NK-92 (cell line): ENCODE results near the gene DPH7.
"Not testable (repeated sequence)": the region's sequence is repeated elsewhere in the genome, so short reads cannot be mapped to it uniquely, and the experiment has no call there.

Source experiments
- DNase-seq: peaks from one replicate; lab custom pipeline; 2025; ENCODE audit not compliant: unreplicated experiment; lab: John Stamatoyannopoulos, UW

DPH7 gene

DNA sequence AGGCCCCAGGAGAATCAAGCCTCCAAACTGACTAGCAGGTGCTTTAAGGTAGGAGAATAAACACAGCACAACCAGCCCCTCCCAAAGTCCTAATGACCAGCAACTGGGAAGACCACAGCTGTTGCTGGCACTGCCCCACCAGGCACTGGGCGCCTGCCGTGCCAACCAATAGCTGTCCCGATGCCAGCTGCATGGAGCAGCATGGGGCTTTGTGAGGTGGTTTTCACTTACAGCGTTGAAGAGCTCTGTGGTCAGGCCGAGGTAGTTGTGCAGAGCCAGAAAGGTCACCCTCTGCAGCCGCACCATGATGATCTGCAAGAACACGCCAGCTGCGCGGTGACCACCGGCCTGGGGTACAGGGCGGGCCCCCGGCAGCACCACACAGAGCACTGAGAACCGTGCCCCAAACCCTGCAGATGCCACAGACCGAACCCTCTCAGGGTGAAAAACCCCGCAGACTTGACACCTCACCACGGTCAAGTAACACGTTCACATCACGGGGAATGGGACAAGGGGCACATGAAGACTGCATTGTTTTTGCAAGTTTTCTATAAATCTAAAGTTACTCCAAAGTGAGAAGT lies 57.2 kb downstream of the DPH7 start:
- DNase-seq: no peak

DNA sequence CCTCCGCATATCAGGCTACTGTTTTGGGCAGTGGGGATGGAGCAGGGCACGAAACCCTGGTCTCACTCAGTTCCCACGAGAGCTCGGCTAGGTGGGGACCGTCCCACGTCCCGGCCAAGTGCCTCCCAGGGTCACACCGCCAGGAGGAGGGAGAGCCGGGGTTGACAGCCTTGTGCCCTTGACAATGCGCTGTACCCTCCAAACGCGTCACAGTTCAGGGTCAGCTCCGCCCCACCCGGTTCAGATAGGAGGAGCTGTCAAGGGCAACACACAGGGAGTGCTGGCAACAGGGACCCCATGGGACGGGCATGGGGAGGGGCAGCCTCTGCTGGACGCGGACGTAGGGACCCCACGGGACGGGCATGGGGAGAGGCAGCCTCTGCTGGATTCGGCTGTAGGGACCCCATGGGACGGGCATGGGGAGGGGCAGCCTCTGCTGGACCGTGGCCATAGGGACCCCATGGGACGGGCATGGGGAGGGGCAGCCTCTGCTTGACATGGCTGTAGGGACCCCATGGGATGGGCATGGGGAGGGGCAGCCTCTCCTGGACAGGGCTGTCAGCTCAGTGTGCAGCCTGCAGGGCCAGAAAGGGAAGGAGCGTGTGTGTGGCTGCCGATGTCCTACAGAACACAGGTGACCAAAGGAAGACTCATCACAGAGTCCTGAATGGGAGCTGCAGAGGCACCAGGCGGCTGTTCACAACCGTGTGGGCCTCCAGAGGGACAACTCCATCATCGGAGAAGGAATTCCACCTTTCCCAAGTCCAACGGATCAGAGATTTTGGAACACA lies 57.9 kb downstream of the DPH7 start:
- DNase-seq: no peak

GRCh38 chr9:137519553-137519952 lies 59.2 kb downstream of the DPH7 start:
- no peak for DNase-seq

GRCh38 chr9:137518661-137519459 lies 59.9 kb downstream of the DPH7 start:
- not testable (repeated sequence) for DNase-seq

DNA sequence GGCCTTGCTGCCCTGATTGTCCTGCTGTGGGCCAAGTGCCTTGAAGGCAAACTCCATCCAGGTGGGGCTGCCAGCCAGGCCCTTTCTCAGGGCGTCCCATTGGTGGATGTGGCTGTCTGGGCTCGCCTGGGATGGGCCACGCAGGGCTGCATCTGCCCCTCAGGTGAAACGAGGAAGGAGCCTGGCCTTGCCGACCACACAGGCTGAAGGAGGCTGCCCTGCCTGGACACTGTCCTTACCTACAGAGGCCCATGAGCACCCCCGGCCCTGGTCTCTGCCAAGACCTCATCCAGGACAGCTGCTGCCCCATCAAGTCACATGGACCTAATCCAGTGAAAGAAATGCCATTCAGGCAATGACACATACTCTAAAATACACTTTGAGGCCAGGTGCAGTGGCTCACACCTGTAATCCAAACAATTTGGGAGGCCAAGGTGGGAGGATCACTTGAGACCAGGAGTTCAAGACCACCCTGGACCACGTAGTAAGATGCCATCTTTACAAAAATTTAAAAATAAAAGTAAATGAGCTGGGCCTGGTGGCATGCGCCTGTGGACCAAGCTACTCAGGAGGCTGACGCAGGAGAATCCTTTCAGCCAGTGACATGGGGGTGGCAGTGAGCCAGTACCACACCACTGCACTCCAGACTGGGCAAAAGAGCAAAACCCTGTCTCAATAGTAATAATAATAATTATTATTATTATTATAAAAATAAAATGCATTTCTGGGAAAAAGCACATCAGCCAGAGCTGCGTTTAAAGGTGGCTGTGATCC lies 62.4 kb downstream of the DPH7 start:
- DNase-seq: no peak

GRCh38 chr9:137515338-137515724 lies 63.4 kb downstream of the DPH7 start:
- DNase-seq: no peak

DNA sequence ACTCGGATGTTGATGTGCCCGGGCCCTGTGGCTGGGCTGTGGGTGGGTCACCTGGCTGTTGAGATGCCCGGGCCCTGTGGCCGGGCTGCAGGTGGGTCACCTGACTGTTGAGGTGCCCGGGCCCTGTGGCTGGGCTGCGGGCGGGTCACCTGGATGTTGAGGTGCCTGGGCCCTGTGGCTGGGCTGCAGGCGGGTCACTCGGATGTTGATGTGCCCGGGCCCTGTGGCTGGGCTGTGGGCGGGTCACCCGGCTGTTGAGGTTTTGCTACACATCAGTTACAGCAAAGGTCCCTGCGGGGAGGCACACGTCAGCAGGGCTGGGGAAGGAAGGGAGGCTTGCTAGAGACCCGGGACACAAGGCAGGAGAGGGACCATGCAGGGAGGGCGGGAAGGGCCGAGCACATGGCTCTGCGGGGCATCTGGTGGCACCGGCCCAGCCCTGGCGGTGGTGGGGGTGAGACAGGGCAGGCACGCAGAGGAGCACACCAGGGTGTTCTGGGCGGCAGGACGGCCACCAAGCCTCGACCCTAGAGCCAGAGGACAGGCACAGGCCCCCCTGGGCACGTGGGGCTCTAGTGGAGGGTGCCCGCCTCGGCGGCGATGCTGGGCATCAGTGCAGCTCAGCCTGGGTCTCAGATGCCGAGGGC lies 63.9 kb downstream of the DPH7 start:
- no peak for DNase-seq

DNA sequence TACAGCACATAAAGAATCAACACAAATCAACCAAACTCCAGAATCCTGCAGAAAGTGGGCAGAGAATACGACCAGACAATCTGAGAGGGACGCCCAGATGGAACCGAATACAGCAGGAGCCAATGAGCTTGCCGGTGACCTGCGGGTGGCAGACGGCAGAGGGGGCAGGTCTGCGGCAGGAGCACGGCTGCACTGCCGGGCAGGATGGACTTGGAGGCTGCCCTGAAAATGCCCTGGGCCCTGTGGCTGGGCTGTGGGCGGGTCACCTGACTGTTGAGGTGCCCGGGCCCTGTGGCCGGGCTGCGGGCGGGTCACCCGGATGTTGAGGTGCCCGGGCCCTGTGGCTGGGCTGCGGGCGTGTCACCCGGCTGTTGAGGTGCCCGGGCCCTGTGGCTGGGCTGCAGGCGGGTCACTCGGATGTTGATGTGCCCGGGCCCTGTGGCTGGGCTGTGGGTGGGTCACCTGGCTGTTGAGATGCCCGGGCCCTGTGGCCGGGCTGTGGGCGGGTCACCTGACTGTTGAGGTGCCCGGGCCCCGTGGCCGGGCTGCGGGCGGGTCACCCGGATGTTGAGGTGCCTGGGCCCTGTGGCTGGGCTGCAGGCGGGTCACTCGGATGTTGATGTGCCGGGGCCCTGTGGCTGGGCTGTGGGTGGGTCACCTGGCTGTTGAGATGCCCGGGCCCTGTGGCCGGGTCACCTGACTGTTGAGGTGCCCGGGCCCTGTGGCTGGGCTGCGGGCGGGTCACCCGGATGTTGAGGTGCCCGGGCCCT lies 64.7 kb downstream of the DPH7 start:
- DNase-seq: not testable (repeated sequence)

- not testable (repeated sequence) for DNase-seq
These were observed 65.6 kb downstream of the DPH7 start for GRCh38 chr9:137513136-137513535.

DNA sequence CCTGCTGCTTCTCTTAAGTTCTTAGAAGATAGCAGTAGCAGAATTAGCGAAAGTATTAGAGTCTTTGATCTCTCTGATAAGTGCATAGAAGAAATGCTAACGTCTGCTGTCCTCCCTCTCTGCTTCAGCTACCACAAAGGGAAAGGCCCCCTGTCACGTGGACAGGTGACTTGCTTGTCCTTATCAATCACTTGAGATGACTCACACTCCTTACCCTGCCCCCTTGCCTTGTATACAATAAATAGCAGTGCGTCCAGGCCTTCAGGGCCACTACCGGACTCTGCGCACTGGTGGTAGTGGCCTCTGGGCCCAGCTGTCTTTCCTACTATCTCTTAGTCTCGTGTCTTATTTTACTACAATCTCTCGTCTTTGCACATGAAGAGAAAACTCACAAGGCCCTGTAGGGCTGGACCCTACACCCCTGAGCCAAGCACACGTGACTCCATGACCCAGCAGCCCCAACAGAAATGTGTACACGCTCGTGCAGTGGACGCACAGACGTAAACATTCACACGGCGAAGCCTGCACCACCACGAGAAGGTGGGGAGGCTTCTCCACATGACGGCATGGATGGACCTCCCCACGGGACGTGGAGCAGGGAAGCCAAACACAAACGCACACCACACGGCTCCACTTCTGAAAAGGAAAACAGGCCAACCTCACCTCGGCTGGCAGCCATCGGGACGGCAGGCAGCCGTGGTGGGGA lies 66.8 kb downstream of the DPH7 start:
- DNase-seq: no peak

GRCh38 chr9:137511126-137511525 lies 67.6 kb downstream of the DPH7 start:
- DNase-seq: not testable (repeated sequence)

- DNase-seq: no peak
These were observed 69.5 kb downstream of the DPH7 start for GRCh38 chr9:137509198-137509597.

- DNase-seq: no peak
These were observed 72.0 kb downstream of the DPH7 start for GRCh38 chr9:137506702-137507171.

DNA sequence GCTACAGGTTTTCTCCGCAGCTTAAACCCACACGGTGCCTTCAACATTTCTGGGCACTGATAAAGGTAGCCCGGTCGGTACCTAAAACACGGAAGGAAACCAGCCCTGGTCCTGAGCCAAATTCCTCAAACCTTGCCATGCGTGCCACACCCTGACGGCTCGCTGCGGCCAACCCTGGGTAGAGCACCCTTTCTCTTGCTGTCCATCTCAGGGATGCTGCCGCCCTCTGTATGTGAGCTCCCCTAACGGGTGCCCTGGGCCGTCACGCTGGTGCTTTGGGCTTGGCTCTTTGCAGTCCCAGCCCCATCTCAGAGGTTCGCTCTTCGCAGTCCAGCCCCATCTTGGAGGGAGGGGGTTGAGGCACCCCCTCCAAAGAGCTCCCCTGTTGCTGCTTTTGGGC lies 72.5 kb downstream of the DPH7 start:
- DNase-seq: no peak

- DNase-seq: no peak
These were observed 73.1 kb downstream of the DPH7 start for GRCh38 chr9:137505421-137506140.
